ENCODE data around the gene GID4. TPM values are rescaled to one million over a fixed set of nuclear protein-coding genes. Genes with fewer than 3 reads are reported as not detected.

The GID4 gene
- total RNA-seq, 1 experiment from 2014 or later: 11.4 TPM

DNA sequence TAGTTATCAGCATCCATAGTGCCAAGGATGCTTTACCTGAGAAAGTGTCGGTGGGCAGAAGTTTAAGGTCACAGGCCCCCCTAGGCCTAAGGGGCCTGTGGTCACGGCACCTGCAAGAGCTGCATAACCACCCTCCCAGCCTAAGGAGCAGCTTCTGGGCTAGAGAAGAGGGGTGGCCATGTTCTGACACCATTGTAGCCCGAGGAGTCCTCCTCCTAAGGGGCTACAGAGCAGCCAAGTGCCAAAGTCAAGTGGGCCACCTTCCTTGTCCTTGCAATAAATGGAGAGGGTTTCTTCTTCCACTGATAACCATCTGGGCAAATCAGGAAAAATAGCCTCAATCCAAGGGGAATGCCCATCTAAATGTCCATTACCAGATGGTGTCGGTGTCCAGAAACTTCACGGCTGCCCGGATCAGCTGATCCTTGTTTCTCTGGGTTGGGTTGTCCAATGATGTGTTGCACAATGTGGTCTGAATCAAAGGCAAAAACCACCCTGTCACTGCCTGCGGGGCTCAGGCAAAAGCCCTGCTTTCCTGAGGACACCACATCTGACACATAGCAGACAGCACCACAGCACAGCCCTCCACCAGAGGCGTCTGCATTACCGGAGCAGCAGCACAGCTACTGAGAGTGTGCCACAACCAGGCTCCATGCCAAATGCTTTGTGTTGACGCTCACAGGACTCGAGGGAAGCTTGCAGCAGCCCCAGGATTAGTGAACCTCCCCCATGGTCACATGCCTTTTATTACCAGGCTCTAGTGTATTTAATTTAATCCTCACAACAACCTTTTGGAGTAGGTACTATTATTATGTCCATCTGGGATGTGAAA is 13.0 kb upstream of the GID4 start:
- H3K79me2 ChIP-seq (ENCODE audit: insufficient read depth, low read length): no peaks in the 10 kb centered on the region
- no peak overlapping the region for H3K4me2 ChIP-seq (ENCODE audit: insufficient read depth, insufficient read length, low read length)
- H3K14ac ChIP-seq (ENCODE audit: insufficient read depth, low read length): no peak overlapping the region
- TF ChIP-seq, protein P1, sequence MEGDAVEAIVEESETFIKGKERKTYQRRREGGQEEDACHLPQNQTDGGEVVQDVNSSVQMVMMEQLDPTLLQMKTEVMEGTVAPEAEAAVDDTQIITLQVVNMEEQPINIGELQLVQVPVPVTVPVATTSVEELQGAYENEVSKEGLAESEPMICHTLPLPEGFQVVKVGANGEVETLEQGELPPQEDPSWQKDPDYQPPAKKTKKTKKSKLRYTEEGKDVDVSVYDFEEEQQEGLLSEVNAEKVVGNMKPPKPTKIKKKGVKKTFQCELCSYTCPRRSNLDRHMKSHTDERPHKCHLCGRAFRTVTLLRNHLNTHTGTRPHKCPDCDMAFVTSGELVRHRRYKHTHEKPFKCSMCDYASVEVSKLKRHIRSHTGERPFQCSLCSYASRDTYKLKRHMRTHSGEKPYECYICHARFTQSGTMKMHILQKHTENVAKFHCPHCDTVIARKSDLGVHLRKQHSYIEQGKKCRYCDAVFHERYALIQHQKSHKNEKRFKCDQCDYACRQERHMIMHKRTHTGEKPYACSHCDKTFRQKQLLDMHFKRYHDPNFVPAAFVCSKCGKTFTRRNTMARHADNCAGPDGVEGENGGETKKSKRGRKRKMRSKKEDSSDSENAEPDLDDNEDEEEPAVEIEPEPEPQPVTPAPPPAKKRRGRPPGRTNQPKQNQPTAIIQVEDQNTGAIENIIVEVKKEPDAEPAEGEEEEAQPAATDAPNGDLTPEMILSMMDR (conservative IDR thresholded peaks at IDR 0.05): no peak
- H3K9me3 Mint-ChIP-seq: no peaks in the 10 kb centered on the region
- peak overlapping the region in 1 of 3 experiments; percentile 67; a peak in 1 of 7 replicates for H3K27ac Mint-ChIP-seq
- no peak overlapping the region for H2BK5ac ChIP-seq (ENCODE audit: insufficient read length, low read length)
- no peaks in the 10 kb centered on the region for H3K27me3 ChIP-seq (ENCODE audit: insufficient read depth, low read length)
- H4K8ac ChIP-seq (replicated peaks; ENCODE audit: insufficient read length, low read depth, low read length): no peak overlapping the region
- H4K91ac ChIP-seq (ENCODE audit: insufficient read length, low read depth, low read length): no peak overlapping the region
- H3K9ac ChIP-seq (ENCODE audit: extremely low read depth, insufficient read length, low read length): no peak overlapping the region
- H2BK20ac ChIP-seq (ENCODE audit: low read depth, low read length, poor library complexity, severe bottlenecking): no peak overlapping the region
- H2AFZ ChIP-seq (ENCODE audit: low read length): no peak overlapping the region
- no peaks in the 10 kb centered on the region for H3K27me3 Mint-ChIP-seq (ENCODE audit: low read depth)
- no peaks in the 10 kb centered on the region for H3K23me2 ChIP-seq (ENCODE audit: insufficient read length, low read depth, low read length, poor library complexity, severe bottlenecking)
- no peaks in the 10 kb centered on the region for H4K20me1 ChIP-seq (ENCODE audit: control insufficient read depth, insufficient read depth, insufficient read length)
- H2BK120ac ChIP-seq (ENCODE audit: low read depth, low read length, poor library complexity, severe bottlenecking): no peak overlapping the region
- no peaks in the 10 kb centered on the region for H3K9me3 ChIP-seq (ENCODE audit: control insufficient read depth, low read depth, low read length)
- peaks cover 0 to 6% of the 10 kb centered on the region in 2 experiments; a peak in 1 of 4 replicates for H3K4me1 Mint-ChIP-seq
- DNase-seq: no peak
- no peak overlapping the region for H4K5ac ChIP-seq (ENCODE audit: insufficient read length, low read depth, low read length)
- no peak overlapping the region for H3K27ac ChIP-seq (ENCODE audit: insufficient read length, low read depth, low read length)
- no peak overlapping the region for H3K56ac ChIP-seq (ENCODE audit: insufficient read length, low read depth, low read length)
- no CpG with 5 or more reads among the region's 11 CpGs for WGBS (ENCODE audit: extremely low coverage, insufficient read length, low lambda C conversion rate)
- peaks cover 0 to 8% (median 0%) of the 10 kb centered on the region in 3 experiments; a peak in 1 of 7 replicates for H3K36me3 Mint-ChIP-seq (ENCODE audit: insufficient read depth in 1 of 3, low read depth in 3 of 3)
- H3K23ac ChIP-seq (ENCODE audit: insufficient read length, low read depth, low read length): no peak overlapping the region
- H3K4ac ChIP-seq (ENCODE audit: low read depth, low read length): no peak overlapping the region
- no peaks in the 10 kb centered on the region for H3K79me1 ChIP-seq (ENCODE audit: insufficient read depth, low read depth, low read length, poor library complexity, severe bottlenecking)
- H3K4me1 ChIP-seq (ENCODE audit: insufficient read depth, low read length): no peaks in the 10 kb centered on the region
- no peak overlapping the region for H2AK5ac ChIP-seq (ENCODE audit: insufficient read length, low read length)
- H3K18ac ChIP-seq (ENCODE audit: insufficient read length, low read depth, low read length): no peak overlapping the region
- H3K4me3 Mint-ChIP-seq: no peak overlapping the region
- no peak overlapping the region for H2BK12ac ChIP-seq (ENCODE audit: insufficient read length, low read depth, low read length)
- no peak overlapping the region for H3T11ph ChIP-seq (ENCODE audit: low read length)
- no peak overlapping the region for H2BK15ac ChIP-seq (ENCODE audit: low read depth, low read length)
